ENCODE results near the gene WDR76. TPM values are rescaled to one million over a fixed set of nuclear protein-coding genes. Genes with fewer than 3 reads are reported as not detected.
A peak's percentile ranks its signal among the peaks of the same experiment; 100 is the strongest.

WDR76 gene
- total RNA-seq: 1 to 10 TPM; 1.6 to 6.6 (median 4.8) TPM

GRCh38 chr15:43826508-43827341 is at the start of gene WDR76:
Gene WDR76, plus strand, starts transcription at chr15:43827002. Its CDS starts 31 bp downstream, at chr15:43827033.
- intact Hi-C loops (cut with DNase I): no loop called here
- Histone ChIP-seq H3K36me3 (no peaks in the 10 kb centered on the region), H3K9me3 (no peaks in the 10 kb centered on the region), H3K27me3 (no peaks in the 10 kb centered on the region), H3K27ac (peak within 1 kb of the TSS; percentile 8 to 29 (median 22)), H3K4me1 (peaks cover 16 to 29% of the 10 kb centered on the region in 2 donors), H3K4me3 (replicated peaks in 1 of 3) (peak within 1 kb of the TSS in 2 of 3 donors; percentile 32 to 38)
- 8 to 12% methylated on average over 33 to 42 of the region's 48 CpGs for WGBS, 2 donors
- peak; percentile 77 to 78 for DNase-seq
- TF ChIP-seq CTCF (IDR thresholded peaks at IDR 0.05): no peak
- TF ChIP-seq POLR2A (IDR thresholded peaks at IDR 0.05): peak in 1 of 2 donors; percentile 37

- Histone ChIP-seq H3K4me1 (peaks cover 15 to 17% of the 10 kb centered on the region in 2 donors), H3K9me3 (no peaks in the 10 kb centered on the region), H3K36me3 (peaks cover 11 to 16% of the 10 kb centered on the region in 2 donors), H3K27me3 (no peaks in the 10 kb centered on the region), H3K4me3 (replicated peaks in 1 of 3) (peak overlapping the region; percentile 41 to 62 (median 51)), H3K27ac (peak overlapping the region; percentile 78 to 95 (median 86))
- whole genome bisulfite sequencing, 2 donors: 3% methylated on average over 13 to 18 of the region's 31 CpGs
- TF ChIP-seq CTCF (IDR thresholded peaks at IDR 0.05) (peak; percentile 34 to 74 (median 68)), POLR2A (IDR thresholded peaks at IDR 0.05) (peak in 1 of 2 donors; percentile 11)
- DNase-seq: peak; percentile 79 to 80
- intact Hi-C loops (cut with DNase I): no loop called here
These were observed 49.4 kb upstream of the WDR76 start for GRCh38 chr15:43777267-43777914.

GRCh38 chr15:43779016-43779415 is 47.8 kb upstream of the WDR76 start:
- peaks cover 0 to under 1% of the 10 kb centered on the region in 2 donors for H3K36me3 ChIP-seq
- no peaks in the 10 kb centered on the region for H3K27me3 ChIP-seq
- peaks cover 15 to 17% of the 10 kb centered on the region in 2 donors for H3K4me1 ChIP-seq
- no peaks in the 10 kb centered on the region for H3K9me3 ChIP-seq
- no peak for DNase-seq
- WGBS, 2 donors: 85 to 90% methylated on average over 1 of the region's 1 CpG
- no peak overlapping the region for H3K27ac ChIP-seq
- intact Hi-C loops (cut with DNase I): no loop called here
- no peak overlapping the region for H3K4me3 ChIP-seq (replicated peaks in 1 of 3)
- TF ChIP-seq POLR2A (IDR thresholded peaks at IDR 0.05) (no peak), CTCF (IDR thresholded peaks at IDR 0.05) (no peak)

GRCh38 chr15:43789409-43789808 is 37.4 kb upstream of the WDR76 start:
- no peak for DNase-seq
- no peaks in the 10 kb centered on the region for H3K27me3 ChIP-seq
- peaks cover 13 to 15% of the 10 kb centered on the region in 2 donors for H3K4me1 ChIP-seq
- peaks cover 8 to 10% of the 10 kb centered on the region in 2 donors for H3K36me3 ChIP-seq
- no peaks in the 10 kb centered on the region for H3K9me3 ChIP-seq
- intact Hi-C loops (cut with DNase I): no loop called here
- H3K27ac ChIP-seq: no peak overlapping the region
- WGBS, 2 donors: 97 to 99% methylated on average over 3 of the region's 3 CpGs
- TF ChIP-seq POLR2A (IDR thresholded peaks at IDR 0.05) (no peak), CTCF (IDR thresholded peaks at IDR 0.05) (no peak)
- H3K4me3 ChIP-seq (replicated peaks in 1 of 3): no peak overlapping the region

All from thyroid gland (tissue), 4 donors.